ENCODE results near the gene SMARCA5. TPM values are rescaled to one million over a fixed set of nuclear protein-coding genes. Genes with fewer than 3 reads are reported as not detected.
A peak's percentile ranks its signal among the peaks of the same experiment; 100 is the strongest.
"Not testable (repeated sequence)": the region's sequence is repeated elsewhere in the genome, so short reads cannot be mapped to it uniquely, and the experiment has no call there.

The SMARCA5 gene
- total RNA-seq, 2 experiments from 2014 or later: 51.8 to 59.5 TPM

- Mint-ChIP-seq H3K9me3 (ENCODE audit: low read depth) (no peaks in the 10 kb centered on the region), H3K36me3 (peaks cover 35% of the 10 kb centered on the region), H3K27ac (peak overlapping the region; percentile 96), H3K4me3 (peak overlapping the region; percentile 98), H3K27me3 (peaks cover 5% of the 10 kb centered on the region), H3K4me1 (peaks cover 34% of the 10 kb centered on the region)
- DNase-seq (peak; percentile 56), ATAC-seq (no peak)
- CTCF ChIA-PET: interaction anchor here (1.6 kb wide), 1 partner anchor 12 kb away, joined by 5 read pairs; no protein-coding TSS in a partner anchor
These were observed 995 bp downstream of the SMARCA5 start for GRCh38 chr4:143514497-143514896.

GRCh38 chr4:143514901-143515300, 1.4 kb downstream of the SMARCA5 start:
- CTCF ChIA-PET: interaction anchor here (1.6 kb wide), 1 partner anchor 11 kb away, joined by 5 read pairs; no protein-coding TSS in a partner anchor
- DNase-seq (no peak), ATAC-seq (no peak)
- peak overlapping the region; percentile 96 for H3K27ac Mint-ChIP-seq
- no peaks in the 10 kb centered on the region for H3K9me3 Mint-ChIP-seq (ENCODE audit: low read depth)
- H3K4me1 Mint-ChIP-seq: peaks cover 37% of the 10 kb centered on the region
- peaks cover 39% of the 10 kb centered on the region for H3K36me3 Mint-ChIP-seq
- H3K4me3 Mint-ChIP-seq: peak overlapping the region; percentile 98
- H3K27me3 Mint-ChIP-seq: peaks cover 4% of the 10 kb centered on the region

DNA sequence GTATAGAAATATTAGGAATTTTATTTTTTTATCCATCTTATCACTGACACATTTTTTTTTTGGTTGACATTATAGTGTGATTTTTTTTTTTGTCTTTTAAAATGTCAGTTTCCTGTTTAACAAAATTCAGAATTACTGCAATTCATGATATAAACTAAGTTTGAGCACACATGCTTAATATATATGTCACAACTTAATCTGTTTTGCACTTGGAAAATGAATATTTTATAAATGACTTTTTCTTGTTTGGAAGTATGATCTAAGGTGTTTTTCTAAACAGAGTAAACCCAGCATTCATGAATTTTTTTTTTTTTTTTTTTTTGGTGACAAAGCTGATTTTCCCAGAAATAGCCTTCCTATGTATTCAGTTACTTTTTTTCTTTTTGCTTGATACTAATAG, 2.4 kb downstream of the SMARCA5 start:
- Mint-ChIP-seq H3K36me3 (peaks cover 46% of the 10 kb centered on the region), H3K4me1 (peaks cover 43% of the 10 kb centered on the region), H3K27ac (peak overlapping the region; percentile 30), H3K27me3 (no peaks in the 10 kb centered on the region), H3K9me3 (ENCODE audit: low read depth) (no peaks in the 10 kb centered on the region), H3K4me3 (peak overlapping the region; percentile 98)
- ATAC-seq (no peak), DNase-seq (no peak)
- CTCF ChIA-PET: no interaction called here

- ATAC-seq (no peak), DNase-seq (no peak)
- CTCF ChIA-PET: no interaction called here
- Mint-ChIP-seq H3K4me3 (no peak overlapping the region), H3K4me1 (peaks cover 44% of the 10 kb centered on the region), H3K27me3 (no peaks in the 10 kb centered on the region), H3K36me3 (peaks cover 59% of the 10 kb centered on the region), H3K27ac (no peak overlapping the region), H3K9me3 (ENCODE audit: low read depth) (no peaks in the 10 kb centered on the region)
These were observed 4.3 kb downstream of the SMARCA5 start for GRCh38 chr4:143517764-143518163.

- peaks cover 27% of the 10 kb centered on the region for H3K4me1 Mint-ChIP-seq
- H3K36me3 Mint-ChIP-seq: peaks cover 59% of the 10 kb centered on the region
- H3K27me3 Mint-ChIP-seq: no peaks in the 10 kb centered on the region
- no peak for DNase-seq
- no peak overlapping the region for H3K27ac Mint-ChIP-seq
- no peaks in the 10 kb centered on the region for H3K9me3 Mint-ChIP-seq (ENCODE audit: low read depth)
- H3K4me3 Mint-ChIP-seq: no peak overlapping the region
- no peak for ATAC-seq
- CTCF ChIA-PET: no interaction called here
These were observed 10.7 kb downstream of the SMARCA5 start for GRCh38 chr4:143524211-143524610.

DNA sequence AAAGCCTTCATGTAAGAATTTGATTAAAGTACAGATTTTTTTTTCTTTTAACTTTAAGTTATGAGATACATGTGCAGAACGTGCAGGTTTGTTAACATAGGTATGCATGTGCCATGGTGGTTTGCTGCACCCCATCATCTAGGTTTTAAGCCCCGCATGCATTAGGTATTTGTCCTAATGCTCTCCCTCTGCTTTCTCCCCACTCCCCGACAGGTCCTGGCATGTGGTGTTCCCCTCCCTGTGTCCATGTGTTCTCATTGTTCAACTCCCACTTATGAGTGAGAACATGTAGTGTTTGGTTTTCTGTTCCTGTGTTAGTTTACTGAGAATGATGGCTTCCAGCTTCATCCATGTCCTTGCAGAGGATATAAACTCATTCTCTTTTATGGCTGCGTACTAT, 14.5 kb downstream of the SMARCA5 start:
- ATAC-seq; DNase-seq; H3K4me3 Mint-ChIP-seq; H3K27ac Mint-ChIP-seq; CTCF ChIA-PET; H3K27me3 Mint-ChIP-seq; H3K9me3 Mint-ChIP-seq (ENCODE audit: low read depth): not testable (repeated sequence)
- H3K36me3 Mint-ChIP-seq: peaks cover 60% of the 10 kb centered on the region
- H3K4me1 Mint-ChIP-seq: peaks cover 11% of the 10 kb centered on the region

- ATAC-seq (no peak), DNase-seq (no peak)
- Mint-ChIP-seq H3K27ac (no peak overlapping the region), H3K27me3 (no peaks in the 10 kb centered on the region), H3K9me3 (ENCODE audit: low read depth) (no peaks in the 10 kb centered on the region), H3K4me3 (no peak overlapping the region), H3K36me3 (peaks cover 65% of the 10 kb centered on the region), H3K4me1 (no peaks in the 10 kb centered on the region)
- CTCF ChIA-PET: interaction anchor here (0.8 to 2.3 kb wide), 3 partner anchors 12 to 28 kb away, joined by 4 to 11 read pairs (median 6); no protein-coding TSS in a partner anchor
These were observed 17.9 kb downstream of the SMARCA5 start for GRCh38 chr4:143531380-143531779.

DNA sequence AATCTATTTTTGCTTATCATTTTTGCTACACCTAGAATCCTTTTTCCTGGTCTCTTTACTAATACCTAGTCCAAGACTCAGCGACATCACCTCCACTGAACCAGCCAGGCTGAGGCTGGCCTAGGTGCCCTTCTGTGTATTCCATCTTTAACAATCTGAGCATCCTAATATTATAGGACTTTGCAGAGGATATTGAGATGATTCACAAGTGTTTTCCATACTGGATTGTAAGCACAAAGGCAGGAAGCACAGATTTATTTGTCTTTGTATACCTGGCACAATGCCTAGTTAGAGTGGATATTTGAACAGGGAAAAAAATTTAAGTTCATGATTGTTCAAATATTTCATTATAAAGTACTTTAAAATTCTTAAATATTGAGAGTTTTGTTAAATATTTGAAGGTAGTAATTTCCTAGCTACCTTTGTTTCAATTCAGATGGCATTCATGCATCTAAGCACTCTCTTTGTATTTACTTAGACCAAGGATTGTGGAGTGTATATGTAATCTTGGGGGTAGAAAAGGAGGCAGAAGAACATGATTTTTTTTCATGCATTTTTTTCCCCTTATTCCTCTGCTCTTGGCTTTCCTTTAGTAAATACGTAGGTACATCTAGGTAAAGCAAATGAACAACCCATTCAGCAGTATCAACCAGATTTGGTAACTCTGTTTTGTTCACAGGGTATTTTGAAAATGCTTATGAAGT, 18.4 kb downstream of the SMARCA5 start:
- Mint-ChIP-seq H3K9me3 (ENCODE audit: low read depth) (no peaks in the 10 kb centered on the region), H3K27ac (no peak overlapping the region), H3K27me3 (no peaks in the 10 kb centered on the region), H3K36me3 (peaks cover 65% of the 10 kb centered on the region), H3K4me3 (no peak overlapping the region), H3K4me1 (no peaks in the 10 kb centered on the region)
- ATAC-seq: no peak
- DNase-seq: no peak
- CTCF ChIA-PET: interaction anchor here (0.7 to 2.3 kb wide), 5 partner anchors 12 to 27 kb away, joined by 3 to 11 read pairs (median 4); no protein-coding TSS in a partner anchor

GRCh38 chr4:143538979-143539669, 25.6 kb downstream of the SMARCA5 start:
- no peak for ATAC-seq
- no peaks in the 10 kb centered on the region for H3K9me3 Mint-ChIP-seq (ENCODE audit: low read depth)
- H3K4me1 Mint-ChIP-seq: peaks cover 12% of the 10 kb centered on the region
- H3K36me3 Mint-ChIP-seq: peaks cover 71% of the 10 kb centered on the region
- no peak for DNase-seq
- H3K27ac Mint-ChIP-seq: no peak overlapping the region
- H3K27me3 Mint-ChIP-seq: no peaks in the 10 kb centered on the region
- H3K4me3 Mint-ChIP-seq: no peak overlapping the region
- CTCF ChIA-PET: no interaction called here

- DNase-seq (no peak), ATAC-seq (no peak)
- no peaks in the 10 kb centered on the region for H3K9me3 Mint-ChIP-seq (ENCODE audit: low read depth)
- H3K4me1 Mint-ChIP-seq: peaks cover 12% of the 10 kb centered on the region
- no peak overlapping the region for H3K27ac Mint-ChIP-seq
- no peak overlapping the region for H3K4me3 Mint-ChIP-seq
- H3K36me3 Mint-ChIP-seq: peaks cover 72% of the 10 kb centered on the region
- CTCF ChIA-PET: no interaction called here
- H3K27me3 Mint-ChIP-seq: no peaks in the 10 kb centered on the region
These were observed 26.1 kb downstream of the SMARCA5 start for GRCh38 chr4:143539670-143540023.

DNA sequence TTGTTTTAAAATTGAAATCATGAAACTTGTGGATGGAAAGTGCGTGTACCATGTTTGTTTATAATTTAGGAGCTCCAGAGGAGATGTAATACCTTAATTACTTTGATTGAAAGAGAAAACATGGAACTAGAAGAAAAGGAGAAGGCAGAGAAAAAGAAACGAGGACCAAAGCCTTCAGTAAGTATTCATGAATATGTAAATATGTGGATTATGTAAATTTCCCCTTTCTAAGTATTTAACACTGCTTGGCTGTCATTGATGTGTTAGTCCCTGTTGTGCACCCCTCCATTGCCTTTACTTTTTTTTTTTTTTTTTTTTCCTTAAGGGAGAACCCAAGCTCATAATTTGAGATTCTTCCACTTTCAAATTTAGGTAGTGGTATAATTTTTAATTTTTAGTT, 36.4 kb downstream of the SMARCA5 start:
- no peak overlapping the region for H3K27ac Mint-ChIP-seq
- H3K9me3 Mint-ChIP-seq (ENCODE audit: low read depth): no peaks in the 10 kb centered on the region
- peaks cover 58% of the 10 kb centered on the region for H3K36me3 Mint-ChIP-seq
- CTCF ChIA-PET: interaction anchor here (1.9 kb wide), 1 partner anchor 9 kb away, joined by 7 read pairs; no protein-coding TSS in a partner anchor
- H3K4me1 Mint-ChIP-seq: peaks cover 19% of the 10 kb centered on the region
- ATAC-seq (no peak), DNase-seq (no peak)
- H3K4me3 Mint-ChIP-seq: no peak overlapping the region
- H3K27me3 Mint-ChIP-seq: no peaks in the 10 kb centered on the region

- DNase-seq (peak; percentile 54), ATAC-seq (no peak)
- peaks cover 37% of the 10 kb centered on the region for H3K4me1 Mint-ChIP-seq
- peaks cover 33% of the 10 kb centered on the region for H3K36me3 Mint-ChIP-seq
- H3K27ac Mint-ChIP-seq: peak overlapping the region; percentile 18
- no peaks in the 10 kb centered on the region for H3K27me3 Mint-ChIP-seq
- no peak overlapping the region for H3K4me3 Mint-ChIP-seq
- CTCF ChIA-PET: no interaction called here
- no peaks in the 10 kb centered on the region for H3K9me3 Mint-ChIP-seq (ENCODE audit: low read depth)
These were observed 41.5 kb downstream of the SMARCA5 start for GRCh38 chr4:143554728-143555597.

- Mint-ChIP-seq H3K27ac (no peak overlapping the region), H3K4me3 (no peak overlapping the region), H3K27me3 (no peaks in the 10 kb centered on the region), H3K36me3 (peaks cover 32% of the 10 kb centered on the region), H3K4me1 (peaks cover 40% of the 10 kb centered on the region), H3K9me3 (ENCODE audit: low read depth) (no peaks in the 10 kb centered on the region)
- ATAC-seq (no peak), DNase-seq (no peak)
- CTCF ChIA-PET: no interaction called here
These were observed 42.2 kb downstream of the SMARCA5 start for GRCh38 chr4:143555676-143556075.
